Stimulated activated CD4-positive, alpha-beta T cell treated with anti-CD3 and anti-CD28 coated beads, Interleukin-2, amount 100 ng/mL, for 48 hours (primary cell): ENCODE data around the gene TMEM150B.
"Not testable (repeated sequence)": the region's sequence is repeated elsewhere in the genome, so short reads cannot be mapped to it uniquely, and the experiment has no call there.

Source experiments
- DNase-seq, 2 donors: peaks; one replicate each; pipeline ENCODE4 v3.0.0-alpha.2; 2020

The TMEM150B gene

DNA sequence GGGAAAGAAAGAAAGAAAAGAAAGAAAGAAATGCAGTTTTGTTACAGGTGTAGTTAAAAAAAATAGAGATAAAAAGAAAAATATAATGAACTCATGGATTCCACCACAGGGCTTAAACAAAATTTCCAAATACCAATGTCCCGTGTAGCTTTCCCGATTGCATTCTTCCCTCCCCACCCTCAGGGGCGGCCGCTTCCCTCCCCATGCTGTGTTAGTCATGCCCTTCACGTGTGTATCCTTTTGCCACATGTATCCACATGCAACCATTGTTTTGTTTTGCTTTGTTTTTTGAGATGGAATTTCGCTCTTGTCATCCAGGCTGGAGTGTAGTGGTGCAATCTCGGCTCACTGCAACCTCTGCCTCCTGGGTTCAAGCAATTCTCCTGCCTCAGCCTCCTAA, 11.0 kb upstream of the TMEM150B start:
- no peak for DNase-seq

GRCh38 chr19:55333870-55334269, 8.7 kb upstream of the TMEM150B start:
- no peak for DNase-seq

GRCh38 chr19:55329791-55330190, 4.7 kb upstream of the TMEM150B start:
- DNase-seq = not testable (repeated sequence)

- DNase-seq = not testable (repeated sequence)
Observed at GRCh38 chr19:55328774-55329318, 3.7 kb upstream of the TMEM150B start.

DNA sequence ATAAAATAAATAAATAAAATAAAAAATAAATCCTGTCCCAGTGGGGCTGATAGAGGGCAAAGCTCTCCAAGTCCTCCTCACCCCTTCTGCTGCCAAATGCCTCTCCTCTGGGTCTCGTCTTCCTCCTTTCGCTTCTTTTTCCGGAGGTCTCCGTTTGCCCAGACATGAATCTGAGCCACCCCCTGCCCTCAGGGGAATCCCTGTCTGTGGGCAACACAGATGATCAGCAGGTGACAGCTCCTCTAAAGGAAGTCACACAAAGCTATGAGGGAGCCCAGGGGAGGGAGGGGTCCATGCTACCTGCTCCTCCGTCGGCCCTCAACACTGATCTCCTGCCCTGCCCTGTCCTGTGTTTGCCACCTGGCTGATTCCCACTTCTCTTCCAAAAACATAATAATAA, 479 bp downstream of the TMEM150B start:
- no peak for DNase-seq

DNA sequence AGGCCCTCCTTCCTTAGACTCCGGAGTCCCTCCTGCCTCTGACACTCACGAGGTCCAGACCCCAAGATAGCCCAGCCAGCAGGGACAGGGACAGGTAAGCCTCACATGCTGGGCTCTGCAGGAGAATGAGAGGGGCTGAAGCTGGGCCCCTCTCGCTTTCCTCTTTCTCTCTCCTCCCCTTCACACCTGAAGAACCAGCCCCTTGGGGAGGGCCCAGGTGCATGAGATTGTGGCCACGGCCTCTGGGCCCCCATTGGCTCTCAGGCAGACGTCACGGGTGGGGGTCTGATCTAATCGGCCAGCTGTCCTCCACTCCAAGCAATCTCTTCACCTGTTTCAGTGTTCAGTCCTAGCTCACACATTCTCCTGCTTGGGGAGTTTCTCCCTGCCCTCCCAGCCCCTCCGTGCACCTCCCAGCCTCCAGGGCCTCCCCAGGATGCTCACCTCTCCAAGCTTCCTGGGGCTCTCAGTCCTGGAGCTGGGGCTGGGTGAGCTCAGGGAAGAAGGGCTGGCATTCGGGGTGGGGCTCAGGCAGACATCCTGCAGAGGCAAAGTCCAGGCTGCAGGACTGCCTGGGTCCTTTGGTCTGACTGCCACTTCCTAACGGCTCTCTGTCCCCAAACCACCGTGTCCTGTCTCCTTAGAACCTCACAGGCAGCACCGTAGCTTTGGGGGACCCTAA, 2.8 kb downstream of the TMEM150B start:
- no peak for DNase-seq

DNA sequence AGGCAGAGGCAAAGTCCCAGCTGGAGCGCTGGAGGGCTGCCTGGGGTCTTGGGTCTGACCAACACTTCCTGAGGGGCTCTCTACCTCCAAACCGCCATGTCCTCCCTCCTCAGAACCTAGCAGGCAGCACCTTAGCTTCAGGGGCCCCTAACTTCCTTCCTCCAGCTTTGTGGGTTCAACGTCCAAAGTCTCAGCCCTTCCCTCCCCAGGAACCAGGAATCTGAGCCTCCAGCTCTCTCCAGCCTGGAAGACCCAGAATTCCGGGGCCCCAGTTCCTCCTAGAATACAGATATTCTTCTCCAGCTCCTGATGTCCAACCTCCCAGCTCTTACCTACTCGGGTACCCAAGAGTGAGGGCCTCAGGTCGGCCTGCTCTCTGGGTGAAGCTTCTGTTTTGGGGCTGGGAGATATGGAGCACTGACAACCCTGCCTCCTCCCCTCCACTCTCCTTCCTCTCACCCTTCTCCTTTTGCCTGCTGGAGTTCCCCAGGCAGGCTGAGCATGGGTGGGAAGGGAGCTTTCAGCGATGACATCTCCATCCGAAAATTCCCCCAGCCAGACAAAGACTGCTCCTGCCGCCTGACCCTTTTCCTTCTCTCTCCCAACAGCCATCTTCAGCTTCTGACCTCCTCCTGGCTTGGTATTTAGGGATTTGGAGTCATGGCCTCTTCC, 3.5 kb downstream of the TMEM150B start:
- DNase-seq = no peak

- DNase-seq = no peak
Observed at GRCh38 chr19:55320844-55321419, 4.2 kb downstream of the TMEM150B start.

GRCh38 chr19:55319785-55320184, 5.4 kb downstream of the TMEM150B start:
- DNase-seq = no peak

GRCh38 chr19:55316646-55317045, 8.5 kb downstream of the TMEM150B start:
- no peak for DNase-seq

- no peak for DNase-seq
Observed at GRCh38 chr19:55315956-55316525, 9.1 kb downstream of the TMEM150B start.

GRCh38 chr19:55314396-55314795, 10.7 kb downstream of the TMEM150B start:
- no peak for DNase-seq

- DNase-seq = no peak
Observed at GRCh38 chr19:55312621-55313512, 12.3 kb downstream of the TMEM150B start.

GRCh38 chr19:55311797-55312196, 13.3 kb downstream of the TMEM150B start:
- no peak for DNase-seq

DNA sequence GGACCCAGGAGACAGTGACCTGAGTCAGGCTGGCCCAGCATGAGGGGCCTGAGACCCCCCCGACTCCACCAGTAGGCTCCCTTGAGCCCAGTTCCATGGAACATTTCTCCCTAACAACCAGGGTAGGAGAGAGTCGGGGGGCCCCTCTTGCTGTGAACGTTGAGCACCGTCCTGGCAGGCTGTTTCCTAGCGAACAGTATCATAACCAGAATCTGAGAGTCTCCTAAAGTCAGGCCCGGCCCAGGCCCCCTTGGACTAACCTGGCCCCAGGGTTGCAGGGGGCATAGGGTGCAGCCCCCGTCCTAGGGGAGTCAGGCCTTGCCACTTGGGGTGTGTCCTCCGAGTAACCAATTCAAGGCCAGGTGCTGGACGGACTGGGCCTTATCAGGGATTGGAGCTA, 13.7 kb downstream of the TMEM150B start:
- DNase-seq = no peak

- no peak for DNase-seq
Observed at GRCh38 chr19:55310498-55310897, 14.6 kb downstream of the TMEM150B start.

DNA sequence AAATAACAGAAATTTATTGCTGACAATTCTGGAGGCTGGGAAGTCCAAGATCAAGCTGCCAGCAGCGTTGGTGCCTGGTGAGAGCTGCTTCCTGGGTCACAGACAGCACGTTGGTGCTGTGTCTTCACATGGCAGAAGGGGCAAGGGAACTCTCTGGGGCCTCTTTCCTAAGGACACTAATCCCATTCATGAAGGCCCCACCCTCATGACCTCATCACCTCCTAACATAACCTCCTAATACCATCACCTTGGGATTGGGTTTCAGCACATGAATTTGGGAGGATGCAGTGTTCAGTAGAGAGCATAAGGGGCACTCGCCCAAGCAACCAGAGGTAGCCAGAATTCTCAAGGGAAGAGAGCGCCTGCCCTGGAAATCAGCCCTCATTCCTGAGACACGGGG, 15.7 kb downstream of the TMEM150B start:
- no peak for DNase-seq

GRCh38 chr19:55308281-55308680, 16.9 kb downstream of the TMEM150B start:
- no peak for DNase-seq

- no peak for DNase-seq
Observed at GRCh38 chr19:55306712-55307111, 18.4 kb downstream of the TMEM150B start.

GRCh38 chr19:55305983-55306562, 19.1 kb downstream of the TMEM150B start:
- no peak for DNase-seq

DNA sequence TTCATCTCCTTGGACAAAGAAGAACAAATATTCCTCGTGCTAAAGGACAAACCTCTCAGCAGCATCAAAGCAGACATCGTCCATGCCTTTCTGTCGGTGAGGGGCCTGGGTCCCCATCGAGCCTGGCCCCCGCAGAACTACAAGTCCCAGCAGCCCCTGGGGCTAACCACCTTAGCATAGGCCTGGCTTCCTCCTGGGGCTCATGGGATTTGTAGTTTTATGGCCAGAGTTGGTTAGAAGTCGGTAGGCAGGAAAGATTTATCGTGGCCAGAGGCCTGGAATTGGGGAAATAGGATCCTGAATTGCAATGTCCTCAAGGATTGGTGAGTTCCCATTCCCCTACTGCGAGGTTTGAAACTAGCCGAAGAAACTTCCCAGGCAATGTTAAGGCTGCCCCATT, 19.6 kb downstream of the TMEM150B start:
- peak; percentile 49 to 55 for DNase-seq

- DNase-seq = no peak
Observed at GRCh38 chr19:55304980-55305379, 20.2 kb downstream of the TMEM150B start.
